ENCODE measurements around the gene CEACAM6. TPM values are rescaled to one million over a fixed set of nuclear protein-coding genes. Genes with fewer than 3 reads are reported as not detected.

CEACAM6 gene
- total and polyA plus RNA-seq, 12 donors: 0.03 to 0.12 (median 0.10) TPM; not detected in 9

- no peak for ATAC-seq
- peak; percentile 13 to 31 for DNase-seq
- peaks cover 0 to 79% (median 60%) of the 10 kb centered on the region in 7 donors for H3K27me3 ChIP-seq
These were observed 37.4 kb downstream of the CEACAM6 start for GRCh38 chr19:41792513-41793413.

DNA sequence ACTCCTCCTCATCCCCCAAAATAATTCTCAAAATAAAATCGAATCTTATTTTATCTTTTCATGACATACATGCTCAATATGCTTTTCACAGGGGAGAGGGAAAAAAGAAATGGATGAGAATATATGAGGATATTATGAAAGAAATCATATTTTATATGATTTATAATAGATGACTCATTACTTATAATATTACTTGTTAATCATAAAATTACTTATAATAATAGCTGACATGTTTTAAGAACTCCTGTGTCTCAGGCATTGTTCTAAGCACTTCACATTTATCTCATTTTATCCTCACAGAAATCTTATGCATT, 38.0 kb downstream of the CEACAM6 start:
- Histone ChIP-seq H3K27me3 (peaks cover 0 to 80% (median 64%) of the 10 kb centered on the region in 7 donors), H3K9me3 (no peaks in the 10 kb centered on the region), H3K27ac (no peak overlapping the region), H3K36me3 (no peaks in the 10 kb centered on the region), H3K4me1 (peaks cover 0 to 33% (median 0%) of the 10 kb centered on the region in 9 donors), H3K4me3 (no peak overlapping the region)
- WGBS, 2 donors: 4 to 8% methylated on average over 1 of the region's 1 CpG
- ATAC-seq (no peak), DNase-seq (no peak)
- TF ChIP-seq, protein P1, sequence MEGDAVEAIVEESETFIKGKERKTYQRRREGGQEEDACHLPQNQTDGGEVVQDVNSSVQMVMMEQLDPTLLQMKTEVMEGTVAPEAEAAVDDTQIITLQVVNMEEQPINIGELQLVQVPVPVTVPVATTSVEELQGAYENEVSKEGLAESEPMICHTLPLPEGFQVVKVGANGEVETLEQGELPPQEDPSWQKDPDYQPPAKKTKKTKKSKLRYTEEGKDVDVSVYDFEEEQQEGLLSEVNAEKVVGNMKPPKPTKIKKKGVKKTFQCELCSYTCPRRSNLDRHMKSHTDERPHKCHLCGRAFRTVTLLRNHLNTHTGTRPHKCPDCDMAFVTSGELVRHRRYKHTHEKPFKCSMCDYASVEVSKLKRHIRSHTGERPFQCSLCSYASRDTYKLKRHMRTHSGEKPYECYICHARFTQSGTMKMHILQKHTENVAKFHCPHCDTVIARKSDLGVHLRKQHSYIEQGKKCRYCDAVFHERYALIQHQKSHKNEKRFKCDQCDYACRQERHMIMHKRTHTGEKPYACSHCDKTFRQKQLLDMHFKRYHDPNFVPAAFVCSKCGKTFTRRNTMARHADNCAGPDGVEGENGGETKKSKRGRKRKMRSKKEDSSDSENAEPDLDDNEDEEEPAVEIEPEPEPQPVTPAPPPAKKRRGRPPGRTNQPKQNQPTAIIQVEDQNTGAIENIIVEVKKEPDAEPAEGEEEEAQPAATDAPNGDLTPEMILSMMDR (IDR thresholded peaks at IDR 0.05): no peak
- intact Hi-C loops (cut with DNase I): no loop called here

More at GRCh38 chr19:41792513-41793413, 37.4 kb downstream of the CEACAM6 start:
- no peaks in the 10 kb centered on the region for H3K9me3 ChIP-seq
- H3K36me3 ChIP-seq: no peaks in the 10 kb centered on the region
- H3K4me3 ChIP-seq: no peak overlapping the region
- intact Hi-C loops (cut with DNase I): no loop called here
- H3K4me1 ChIP-seq: peaks cover 0 to 31% (median 0%) of the 10 kb centered on the region in 9 donors
- TF ChIP-seq, protein P1 (IDR thresholded peaks at IDR 0.05): peak in 7 of 9 donors; percentile 32 to 78 (median 54)
- no peak overlapping the region for H3K27ac ChIP-seq
- 25 to 26% methylated on average over 22 of the region's 22 CpGs for WGBS, 2 donors

- Histone ChIP-seq H3K27ac (peak overlapping the region in 1 of 10 donors; percentile 89), H3K4me3 (no peak overlapping the region), H3K27me3 (peaks cover 0 to 85% (median 56%) of the 10 kb centered on the region in 7 donors), H3K4me1 (peaks cover 0 to 33% (median 0%) of the 10 kb centered on the region in 9 donors), H3K9me3 (no peaks in the 10 kb centered on the region), H3K36me3 (no peaks in the 10 kb centered on the region)
- DNase-seq (peak in 1 of 2 donors; percentile 18), ATAC-seq (peak in 6 of 8 donors; percentile 46 to 65 (median 63))
- 42 to 44% methylated on average over 5 of the region's 5 CpGs for WGBS, 2 donors
- TF ChIP-seq, protein P1 (IDR thresholded peaks at IDR 0.05): peak; percentile 37 to 84 (median 70)
- intact Hi-C loops (cut with DNase I): no loop called here
These were observed 39.7 kb downstream of the CEACAM6 start for GRCh38 chr19:41795031-41795461.

DNA sequence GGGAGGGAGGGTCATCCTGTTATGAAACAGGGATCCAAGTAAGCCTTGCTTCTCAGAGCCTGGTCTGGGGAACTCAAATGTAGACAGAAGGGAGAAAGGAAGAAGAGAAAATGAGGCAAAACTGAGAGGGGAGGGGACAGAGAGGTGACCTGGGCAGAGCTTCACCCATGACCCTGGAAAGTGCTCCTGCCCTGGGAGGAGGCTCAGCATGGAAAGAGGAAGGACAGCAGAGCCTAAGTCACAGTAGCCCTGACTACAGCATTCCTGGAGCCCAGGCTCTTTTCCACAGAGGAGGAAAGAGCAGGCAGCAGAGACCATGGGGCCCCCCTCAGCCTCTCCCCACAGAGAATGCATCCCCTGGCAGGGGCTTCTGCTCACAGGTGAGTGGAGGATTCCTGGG, 41.0 kb downstream of the CEACAM6 start, which contains the start of gene CEACAM3:
Gene CEACAM3, plus strand, starts transcription at position 226 of the 400 bp plus-strand sequence. Its CDS starts 91 bp downstream, at position 317.
- Histone ChIP-seq H3K9me3 (peaks cover 0 to 3% (median 0%) of the 10 kb centered on the region in 11 donors), H3K27ac (peak within 1 kb of the TSS in 2 of 10 donors; percentile 40 to 89), H3K36me3 (no peaks in the 10 kb centered on the region), H3K4me1 (peaks cover 0 to 40% (median 0%) of the 10 kb centered on the region in 9 donors), H3K4me3 (peak within 1 kb of the TSS in 1 of 10 donors; percentile 31), H3K27me3 (peaks cover 0 to 83% (median 52%) of the 10 kb centered on the region in 7 donors)
- no peak for DNase-seq
- TF ChIP-seq, protein P1 (IDR thresholded peaks at IDR 0.05): no peak
- intact Hi-C loops (cut with DNase I): no loop called here
- ATAC-seq: peak in 5 of 8 donors; percentile 37 to 74 (median 41)

Measured in heart right ventricle (tissue), 16 donors.